ENCODE data around the gene DHRS11.

The DHRS11 gene

DNA sequence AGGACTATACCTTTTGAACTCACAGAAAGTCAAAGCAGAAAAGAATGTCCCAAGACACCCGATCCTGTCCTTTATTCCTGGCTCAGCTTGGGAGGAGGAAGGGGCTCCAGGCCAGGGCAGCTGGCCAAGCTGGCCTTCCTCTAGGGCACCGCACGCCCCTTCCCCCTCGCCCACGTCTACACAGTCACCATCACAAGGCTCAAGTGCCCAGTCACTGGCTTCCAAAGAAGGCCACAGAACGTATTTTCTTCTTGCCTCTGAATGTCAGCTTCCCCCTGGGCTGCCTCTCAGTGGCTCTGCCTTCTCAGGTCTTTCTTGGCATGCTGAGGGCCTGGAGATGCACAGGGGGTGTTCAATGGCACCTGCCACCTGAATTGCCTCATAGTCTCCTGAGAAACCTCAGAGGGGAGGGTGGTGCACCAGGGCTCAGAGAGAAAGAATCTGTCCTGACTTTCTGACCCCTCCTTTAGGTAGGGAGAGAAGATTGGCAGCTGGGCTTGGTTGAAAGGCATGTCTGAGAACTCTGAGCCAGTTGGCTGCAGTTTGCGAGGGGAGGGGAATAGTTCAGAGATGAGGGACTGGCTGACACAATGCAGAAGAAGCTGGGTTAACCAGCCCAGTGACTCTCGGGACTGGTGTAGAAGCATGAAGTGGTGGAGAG is 2.1 kb downstream of the DHRS11 start:
- TF ChIP-seq, protein P1, sequence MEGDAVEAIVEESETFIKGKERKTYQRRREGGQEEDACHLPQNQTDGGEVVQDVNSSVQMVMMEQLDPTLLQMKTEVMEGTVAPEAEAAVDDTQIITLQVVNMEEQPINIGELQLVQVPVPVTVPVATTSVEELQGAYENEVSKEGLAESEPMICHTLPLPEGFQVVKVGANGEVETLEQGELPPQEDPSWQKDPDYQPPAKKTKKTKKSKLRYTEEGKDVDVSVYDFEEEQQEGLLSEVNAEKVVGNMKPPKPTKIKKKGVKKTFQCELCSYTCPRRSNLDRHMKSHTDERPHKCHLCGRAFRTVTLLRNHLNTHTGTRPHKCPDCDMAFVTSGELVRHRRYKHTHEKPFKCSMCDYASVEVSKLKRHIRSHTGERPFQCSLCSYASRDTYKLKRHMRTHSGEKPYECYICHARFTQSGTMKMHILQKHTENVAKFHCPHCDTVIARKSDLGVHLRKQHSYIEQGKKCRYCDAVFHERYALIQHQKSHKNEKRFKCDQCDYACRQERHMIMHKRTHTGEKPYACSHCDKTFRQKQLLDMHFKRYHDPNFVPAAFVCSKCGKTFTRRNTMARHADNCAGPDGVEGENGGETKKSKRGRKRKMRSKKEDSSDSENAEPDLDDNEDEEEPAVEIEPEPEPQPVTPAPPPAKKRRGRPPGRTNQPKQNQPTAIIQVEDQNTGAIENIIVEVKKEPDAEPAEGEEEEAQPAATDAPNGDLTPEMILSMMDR (IDR thresholded peaks at IDR 0.05; ENCODE audit: insufficient read depth, low read length) = no peak
- TF ChIP-seq GABPA (IDR thresholded peaks at IDR 0.05; ENCODE audit: low read depth) (no peak), SPI1 (IDR thresholded peaks at IDR 0.05; ENCODE audit: borderline replicate concordance, low read depth) (no peak), POLR2AphosphoS5 (IDR thresholded peaks at IDR 0.05; ENCODE audit: low read depth) (no peak)
- TF ChIP-seq, protein P2, sequence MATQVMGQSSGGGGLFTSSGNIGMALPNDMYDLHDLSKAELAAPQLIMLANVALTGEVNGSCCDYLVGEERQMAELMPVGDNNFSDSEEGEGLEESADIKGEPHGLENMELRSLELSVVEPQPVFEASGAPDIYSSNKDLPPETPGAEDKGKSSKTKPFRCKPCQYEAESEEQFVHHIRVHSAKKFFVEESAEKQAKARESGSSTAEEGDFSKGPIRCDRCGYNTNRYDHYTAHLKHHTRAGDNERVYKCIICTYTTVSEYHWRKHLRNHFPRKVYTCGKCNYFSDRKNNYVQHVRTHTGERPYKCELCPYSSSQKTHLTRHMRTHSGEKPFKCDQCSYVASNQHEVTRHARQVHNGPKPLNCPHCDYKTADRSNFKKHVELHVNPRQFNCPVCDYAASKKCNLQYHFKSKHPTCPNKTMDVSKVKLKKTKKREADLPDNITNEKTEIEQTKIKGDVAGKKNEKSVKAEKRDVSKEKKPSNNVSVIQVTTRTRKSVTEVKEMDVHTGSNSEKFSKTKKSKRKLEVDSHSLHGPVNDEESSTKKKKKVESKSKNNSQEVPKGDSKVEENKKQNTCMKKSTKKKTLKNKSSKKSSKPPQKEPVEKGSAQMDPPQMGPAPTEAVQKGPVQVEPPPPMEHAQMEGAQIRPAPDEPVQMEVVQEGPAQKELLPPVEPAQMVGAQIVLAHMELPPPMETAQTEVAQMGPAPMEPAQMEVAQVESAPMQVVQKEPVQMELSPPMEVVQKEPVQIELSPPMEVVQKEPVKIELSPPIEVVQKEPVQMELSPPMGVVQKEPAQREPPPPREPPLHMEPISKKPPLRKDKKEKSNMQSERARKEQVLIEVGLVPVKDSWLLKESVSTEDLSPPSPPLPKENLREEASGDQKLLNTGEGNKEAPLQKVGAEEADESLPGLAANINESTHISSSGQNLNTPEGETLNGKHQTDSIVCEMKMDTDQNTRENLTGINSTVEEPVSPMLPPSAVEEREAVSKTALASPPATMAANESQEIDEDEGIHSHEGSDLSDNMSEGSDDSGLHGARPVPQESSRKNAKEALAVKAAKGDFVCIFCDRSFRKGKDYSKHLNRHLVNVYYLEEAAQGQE (IDR thresholded peaks at IDR 0.05; ENCODE audit: insufficient replicate concordance, low read depth) = no peak

DNA sequence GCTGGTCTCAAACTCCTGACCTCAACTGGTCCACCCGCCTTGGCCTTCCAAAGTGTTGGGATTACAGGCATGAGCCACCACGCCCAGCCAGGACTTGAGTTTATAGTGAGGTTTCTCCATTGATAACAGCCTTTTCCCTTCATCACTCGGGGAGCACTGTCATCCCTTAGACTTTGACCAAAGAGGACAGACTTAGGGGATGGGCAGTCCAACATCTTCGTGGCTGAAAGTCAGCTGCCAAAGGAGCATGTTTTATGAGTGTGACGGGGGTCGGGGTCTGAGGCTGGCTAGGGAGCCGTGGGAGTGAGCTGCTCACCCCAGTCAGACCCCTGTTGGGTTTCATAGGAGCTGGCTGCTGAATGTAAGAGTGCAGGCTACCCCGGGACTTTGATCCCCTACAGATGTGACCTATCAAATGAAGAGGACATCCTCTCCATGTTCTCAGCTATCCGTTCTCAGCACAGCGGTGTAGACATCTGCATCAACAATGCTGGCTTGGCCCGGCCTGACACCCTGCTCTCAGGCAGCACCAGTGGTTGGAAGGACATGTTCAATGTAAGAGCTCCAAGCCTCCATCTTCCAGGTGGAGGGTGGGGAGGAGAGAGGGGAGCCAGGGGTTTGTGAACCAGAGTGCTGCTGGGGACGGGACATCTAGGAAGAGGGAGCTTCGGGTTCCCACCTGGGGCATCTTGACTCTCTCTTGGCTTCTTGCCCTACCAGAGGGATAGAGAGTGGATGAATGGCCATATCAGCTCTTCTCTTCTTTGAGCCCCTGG is 3.1 kb downstream of the DHRS11 start:
- TF ChIP-seq SPI1 (IDR thresholded peaks at IDR 0.05; ENCODE audit: borderline replicate concordance, low read depth) = no peak

More for the DNA sequence above, 2.1 kb downstream of the DHRS11 start:
- Histone ChIP-seq H3K4me3 (replicated peaks; ENCODE audit: insufficient read depth, low read length) (no peak overlapping the region), H3K27ac (replicated peaks) (no peak overlapping the region), H3K27me3 (ENCODE audit: insufficient read depth, poor library complexity, severe bottlenecking) (no peaks in the 10 kb centered on the region)
- no peak for DNase-seq (ENCODE audit: low read depth in 1 of 2, low spot score in 1 of 2)

DNA sequence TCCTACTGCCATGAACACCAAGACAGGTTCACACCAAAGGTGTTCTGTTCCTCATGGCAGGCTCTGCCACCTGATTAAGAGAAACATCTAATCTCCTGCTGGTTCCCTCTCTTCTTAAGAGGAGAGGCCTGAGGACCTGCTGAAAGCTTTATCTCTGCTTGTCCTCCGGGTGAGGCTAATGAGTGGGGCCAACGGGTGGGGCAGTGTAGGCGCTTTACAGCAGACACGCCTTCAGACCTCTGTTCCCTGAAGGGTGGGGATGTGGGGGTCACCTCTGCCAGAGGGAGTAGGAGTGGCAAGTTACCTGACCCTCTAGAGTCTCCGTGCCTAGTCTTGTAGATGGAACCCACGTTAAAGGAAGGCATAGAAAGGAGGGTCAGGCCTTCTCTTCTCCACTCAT is 5.5 kb downstream of the DHRS11 start:
- no peaks in the 10 kb centered on the region for H3K27me3 ChIP-seq (ENCODE audit: insufficient read depth, poor library complexity, severe bottlenecking)
- no peak for DNase-seq (ENCODE audit: low read depth in 1 of 2, low spot score in 1 of 2)
- no peak overlapping the region for H3K4me3 ChIP-seq (replicated peaks; ENCODE audit: insufficient read depth, low read length)
- TF ChIP-seq, protein P2 (IDR thresholded peaks at IDR 0.05; ENCODE audit: insufficient replicate concordance, low read depth) = no peak
- TF ChIP-seq, protein P1 (IDR thresholded peaks at IDR 0.05; ENCODE audit: insufficient read depth, low read length) = no peak
- TF ChIP-seq SPI1 (IDR thresholded peaks at IDR 0.05; ENCODE audit: borderline replicate concordance, low read depth) = no peak
- no peak for TF ChIP-seq GABPA (IDR thresholded peaks at IDR 0.05; ENCODE audit: low read depth)
- no peak for TF ChIP-seq POLR2AphosphoS5 (IDR thresholded peaks at IDR 0.05; ENCODE audit: low read depth)
- H3K27ac ChIP-seq (replicated peaks) = no peak overlapping the region

More for the DNA sequence above, 3.1 kb downstream of the DHRS11 start:
- H3K27me3 ChIP-seq (ENCODE audit: insufficient read depth, poor library complexity, severe bottlenecking) = no peaks in the 10 kb centered on the region
- no peak for DNase-seq (ENCODE audit: low read depth in 1 of 2, low spot score in 1 of 2)
- H3K4me3 ChIP-seq (replicated peaks; ENCODE audit: insufficient read depth, low read length) = no peak overlapping the region
- no peak overlapping the region for H3K27ac ChIP-seq (replicated peaks)
